NCI-H2029 (cell line): ENCODE measurements around the gene LSM14B.
"Not testable (repeated sequence)": the region's sequence is repeated elsewhere in the genome, so short reads cannot be mapped to it uniquely, and the experiment has no call there.

ENCODE experiments used
- DNase-seq: peaks from one replicate; lab custom pipeline; 2025; lab: John Stamatoyannopoulos, UW

LSM14B gene

GRCh38 chr20:62121776-62122653 lies at the start of gene LSM14B:
Gene LSM14B (plus strand): TSS chr20:62122475. CDS start chr20:62122667, 192 bp downstream.
- DNase-seq: peak; percentile 95

GRCh38 chr20:62073323-62073722 lies 49.0 kb upstream of the LSM14B start:
- DNase-seq: no peak

GRCh38 chr20:62079166-62079565 lies 43.1 kb upstream of the LSM14B start:
- no peak for DNase-seq

- DNase-seq: no peak
These were observed 41.9 kb upstream of the LSM14B start for GRCh38 chr20:62080249-62080990.

- DNase-seq: no peak
These were observed 39.0 kb upstream of the LSM14B start for GRCh38 chr20:62083312-62083711.

- not testable (repeated sequence) for DNase-seq
These were observed 38.1 kb upstream of the LSM14B start for GRCh38 chr20:62084224-62084623.

- no peak for DNase-seq
These were observed 37.1 kb upstream of the LSM14B start for GRCh38 chr20:62085206-62085605.

- no peak for DNase-seq
These were observed 35.0 kb upstream of the LSM14B start for GRCh38 chr20:62087227-62087626.

- DNase-seq: no peak
These were observed 34.6 kb upstream of the LSM14B start for GRCh38 chr20:62087632-62088031.

GRCh38 chr20:62088258-62089127 lies 33.8 kb upstream of the LSM14B start:
- DNase-seq: no peak

GRCh38 chr20:62089393-62089792 lies 32.9 kb upstream of the LSM14B start:
- no peak for DNase-seq

- DNase-seq: no peak
These were observed 25.6 kb upstream of the LSM14B start for GRCh38 chr20:62096421-62097380.

GRCh38 chr20:62097881-62098407 lies 24.3 kb upstream of the LSM14B start:
- DNase-seq: no peak

- DNase-seq: no peak
These were observed 21.2 kb upstream of the LSM14B start for GRCh38 chr20:62101078-62101477.

GRCh38 chr20:62103508-62104233 lies 18.6 kb upstream of the LSM14B start:
- DNase-seq: no peak

GRCh38 chr20:62104234-62104789 lies 18.0 kb upstream of the LSM14B start:
- DNase-seq: no peak

GRCh38 chr20:62104791-62105345 lies 17.4 kb upstream of the LSM14B start:
- no peak for DNase-seq

- no peak for DNase-seq
These were observed 16.7 kb upstream of the LSM14B start for GRCh38 chr20:62105592-62105991.

GRCh38 chr20:62111148-62111547 lies 11.1 kb upstream of the LSM14B start:
- DNase-seq: no peak
